ENCODE results near the gene NR5A2.

The NR5A2 gene

GRCh38 chr1:200027264-200027823 lies at the start of gene NR5A2:
TSS of gene NR5A2 (plus strand) at chr1:200027710. CDS start at chr1:200027848, 138 bp downstream.
- Histone ChIP-seq H3K27me3 (ENCODE audit: insufficient read depth, insufficient read length) (peaks cover 52% of the 10 kb centered on the region), H3K4me3 (ENCODE audit: insufficient read length, low read depth) (peak within 1 kb of the TSS; percentile 57), H3K4me1 (ENCODE audit: insufficient read depth, insufficient read length) (no peaks in the 10 kb centered on the region), H3K36me3 (ENCODE audit: insufficient read depth, insufficient read length, low read length) (no peaks in the 10 kb centered on the region), H3K9ac (ENCODE audit: insufficient read length, low read depth) (peak within 1 kb of the TSS; percentile 52), H3K9me3 (ENCODE audit: insufficient read depth, low read length) (no peaks in the 10 kb centered on the region)
- TF ChIP-seq YY1 (IDR thresholded peaks at IDR 0.05; ENCODE audit: insufficient read depth, insufficient read length), result no peak
- TF ChIP-seq ZNF274 (IDR thresholded peaks at IDR 0.05; ENCODE audit: low read depth, low read length), result no peak
- TF ChIP-seq SUZ12 (IDR thresholded peaks at IDR 0.05; ENCODE audit: extremely low read depth, insufficient read depth, insufficient read length), result no peak
- no peak for DNase-seq (ENCODE audit: low read depth, low spot score)

GRCh38 chr1:199978408-199978940 lies 49.0 kb upstream of the NR5A2 start:
- H3K36me3 ChIP-seq (ENCODE audit: insufficient read depth, insufficient read length, low read length), result no peaks in the 10 kb centered on the region
- H3K9ac ChIP-seq (ENCODE audit: insufficient read length, low read depth), result no peak overlapping the region
- peaks cover 2% of the 10 kb centered on the region for H3K4me1 ChIP-seq (ENCODE audit: insufficient read depth, insufficient read length)
- no peak overlapping the region for H3K4me3 ChIP-seq (ENCODE audit: insufficient read length, low read depth)
- H3K9me3 ChIP-seq (ENCODE audit: insufficient read depth, low read length), result no peaks in the 10 kb centered on the region
- no peaks in the 10 kb centered on the region for H3K27me3 ChIP-seq (ENCODE audit: insufficient read depth, insufficient read length)
- TF ChIP-seq ZNF274 (IDR thresholded peaks at IDR 0.05; ENCODE audit: low read depth, low read length), result no peak
- TF ChIP-seq SUZ12 (IDR thresholded peaks at IDR 0.05; ENCODE audit: extremely low read depth, insufficient read depth, insufficient read length), result no peak
- TF ChIP-seq YY1 (IDR thresholded peaks at IDR 0.05; ENCODE audit: insufficient read depth, insufficient read length), result no peak
- no peak for DNase-seq (ENCODE audit: low read depth, low spot score)

- Histone ChIP-seq H3K27me3 (ENCODE audit: insufficient read depth, insufficient read length) (no peaks in the 10 kb centered on the region), H3K4me1 (ENCODE audit: insufficient read depth, insufficient read length) (peaks cover 2% of the 10 kb centered on the region), H3K9ac (ENCODE audit: insufficient read length, low read depth) (no peak overlapping the region), H3K9me3 (ENCODE audit: insufficient read depth, low read length) (no peaks in the 10 kb centered on the region), H3K36me3 (ENCODE audit: insufficient read depth, insufficient read length, low read length) (no peaks in the 10 kb centered on the region), H3K4me3 (ENCODE audit: insufficient read length, low read depth) (no peak overlapping the region)
- DNase-seq (ENCODE audit: low read depth, low spot score), result no peak
- no peak for TF ChIP-seq SUZ12 (IDR thresholded peaks at IDR 0.05; ENCODE audit: extremely low read depth, insufficient read depth, insufficient read length)
- TF ChIP-seq YY1 (IDR thresholded peaks at IDR 0.05; ENCODE audit: insufficient read depth, insufficient read length), result no peak
- no peak for TF ChIP-seq ZNF274 (IDR thresholded peaks at IDR 0.05; ENCODE audit: low read depth, low read length)
Measured at GRCh38 chr1:199979071-199979470, 48.4 kb upstream of the NR5A2 start.

GRCh38 chr1:199981584-199981983 lies 45.9 kb upstream of the NR5A2 start:
- H3K4me1 ChIP-seq (ENCODE audit: insufficient read depth, insufficient read length), result no peaks in the 10 kb centered on the region
- H3K27me3 ChIP-seq (ENCODE audit: insufficient read depth, insufficient read length), result no peaks in the 10 kb centered on the region
- TF ChIP-seq ZNF274 (IDR thresholded peaks at IDR 0.05; ENCODE audit: low read depth, low read length), result no peak
- no peak for TF ChIP-seq YY1 (IDR thresholded peaks at IDR 0.05; ENCODE audit: insufficient read depth, insufficient read length)
- TF ChIP-seq SUZ12 (IDR thresholded peaks at IDR 0.05; ENCODE audit: extremely low read depth, insufficient read depth, insufficient read length), result no peak
- H3K9me3 ChIP-seq (ENCODE audit: insufficient read depth, low read length), result no peaks in the 10 kb centered on the region
- no peak overlapping the region for H3K9ac ChIP-seq (ENCODE audit: insufficient read length, low read depth)
- no peak for DNase-seq (ENCODE audit: low read depth, low spot score)
- H3K4me3 ChIP-seq (ENCODE audit: insufficient read length, low read depth), result no peak overlapping the region
- H3K36me3 ChIP-seq (ENCODE audit: insufficient read depth, insufficient read length, low read length), result no peaks in the 10 kb centered on the region

GRCh38 chr1:199982606-199983005 lies 44.9 kb upstream of the NR5A2 start:
- Histone ChIP-seq H3K27me3 (ENCODE audit: insufficient read depth, insufficient read length) (no peaks in the 10 kb centered on the region), H3K9ac (ENCODE audit: insufficient read length, low read depth) (no peak overlapping the region), H3K4me1 (ENCODE audit: insufficient read depth, insufficient read length) (no peaks in the 10 kb centered on the region), H3K9me3 (ENCODE audit: insufficient read depth, low read length) (no peaks in the 10 kb centered on the region), H3K4me3 (ENCODE audit: insufficient read length, low read depth) (no peak overlapping the region), H3K36me3 (ENCODE audit: insufficient read depth, insufficient read length, low read length) (no peaks in the 10 kb centered on the region)
- TF ChIP-seq SUZ12 (IDR thresholded peaks at IDR 0.05; ENCODE audit: extremely low read depth, insufficient read depth, insufficient read length) (no peak), YY1 (IDR thresholded peaks at IDR 0.05; ENCODE audit: insufficient read depth, insufficient read length) (no peak), ZNF274 (IDR thresholded peaks at IDR 0.05; ENCODE audit: low read depth, low read length) (no peak)
- DNase-seq (ENCODE audit: low read depth, low spot score), result no peak

GRCh38 chr1:199983531-199983930 lies 44.0 kb upstream of the NR5A2 start:
- no peaks in the 10 kb centered on the region for H3K9me3 ChIP-seq (ENCODE audit: insufficient read depth, low read length)
- H3K27me3 ChIP-seq (ENCODE audit: insufficient read depth, insufficient read length), result no peaks in the 10 kb centered on the region
- no peak overlapping the region for H3K4me3 ChIP-seq (ENCODE audit: insufficient read length, low read depth)
- H3K36me3 ChIP-seq (ENCODE audit: insufficient read depth, insufficient read length, low read length), result no peaks in the 10 kb centered on the region
- no peak for DNase-seq (ENCODE audit: low read depth, low spot score)
- no peaks in the 10 kb centered on the region for H3K4me1 ChIP-seq (ENCODE audit: insufficient read depth, insufficient read length)
- TF ChIP-seq ZNF274 (IDR thresholded peaks at IDR 0.05; ENCODE audit: low read depth, low read length) (no peak), SUZ12 (IDR thresholded peaks at IDR 0.05; ENCODE audit: extremely low read depth, insufficient read depth, insufficient read length) (no peak), YY1 (IDR thresholded peaks at IDR 0.05; ENCODE audit: insufficient read depth, insufficient read length) (no peak)
- no peak overlapping the region for H3K9ac ChIP-seq (ENCODE audit: insufficient read length, low read depth)

GRCh38 chr1:199995096-199995685 lies 32.3 kb upstream of the NR5A2 start:
- no peak overlapping the region for H3K9ac ChIP-seq (ENCODE audit: insufficient read length, low read depth)
- H3K27me3 ChIP-seq (ENCODE audit: insufficient read depth, insufficient read length), result no peaks in the 10 kb centered on the region
- no peaks in the 10 kb centered on the region for H3K9me3 ChIP-seq (ENCODE audit: insufficient read depth, low read length)
- no peaks in the 10 kb centered on the region for H3K4me1 ChIP-seq (ENCODE audit: insufficient read depth, insufficient read length)
- H3K36me3 ChIP-seq (ENCODE audit: insufficient read depth, insufficient read length, low read length), result no peaks in the 10 kb centered on the region
- TF ChIP-seq SUZ12 (IDR thresholded peaks at IDR 0.05; ENCODE audit: extremely low read depth, insufficient read depth, insufficient read length) (no peak), ZNF274 (IDR thresholded peaks at IDR 0.05; ENCODE audit: low read depth, low read length) (no peak), YY1 (IDR thresholded peaks at IDR 0.05; ENCODE audit: insufficient read depth, insufficient read length) (no peak)
- H3K4me3 ChIP-seq (ENCODE audit: insufficient read length, low read depth), result no peak overlapping the region
- no peak for DNase-seq (ENCODE audit: low read depth, low spot score)
